IPS DF 4.7 (cell line): ENCODE measurements around the gene EMX2.
"Not testable (repeated sequence)": the region's sequence is repeated elsewhere in the genome, so short reads cannot be mapped to it uniquely, and the experiment has no call there.

Experiments used
- DNase-seq: peaks from one replicate; pipeline ENCODE4 v3.0.0-alpha.2; 2013; ENCODE audit warnings: low spot score; ENCODE audit errors: extremely low read depth

Gene EMX2

DNA sequence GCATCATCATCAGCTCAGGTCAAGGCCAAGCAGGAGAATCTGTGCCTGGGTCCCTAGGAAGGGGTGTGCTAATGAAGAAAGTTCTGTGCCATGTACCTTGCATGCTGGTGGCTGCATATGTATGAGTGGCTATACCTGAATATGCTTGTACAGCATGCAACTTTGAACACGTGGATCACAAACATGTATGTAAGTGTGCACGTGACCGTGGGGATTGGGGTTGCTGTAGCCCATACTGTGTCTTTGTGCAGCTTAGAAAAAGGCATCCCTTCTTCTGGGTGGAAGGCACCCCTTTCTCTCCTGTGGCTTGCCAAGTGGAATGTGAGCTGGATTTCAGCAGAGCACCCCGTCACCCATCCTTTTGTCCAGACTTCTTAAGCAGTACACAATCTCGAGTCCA lies 13.8 kb downstream of the EMX2 start:
- no peak for DNase-seq

DNA sequence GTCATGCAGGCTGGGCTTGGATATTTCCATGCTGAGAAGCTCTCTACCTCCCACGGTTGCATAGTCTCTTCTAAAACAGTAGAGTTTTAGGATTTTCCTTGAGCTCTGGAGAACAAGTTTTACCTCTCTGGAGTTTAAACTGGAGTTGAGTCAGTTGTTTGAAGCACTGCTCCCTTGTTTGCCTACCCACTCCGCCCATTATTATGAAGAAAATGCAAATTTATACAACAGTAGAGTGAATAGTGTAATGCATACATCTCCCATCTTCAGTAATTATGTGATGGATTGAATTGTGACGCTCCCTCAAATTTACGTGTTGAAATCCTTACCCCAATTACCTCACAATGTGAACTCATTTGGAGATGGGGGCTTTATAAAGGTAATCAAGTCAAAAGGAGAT lies 17.2 kb downstream of the EMX2 start:
- no peak for DNase-seq

GRCh38 chr10:117560942-117561341 lies 18.4 kb downstream of the EMX2 start:
- DNase-seq: no peak

DNA sequence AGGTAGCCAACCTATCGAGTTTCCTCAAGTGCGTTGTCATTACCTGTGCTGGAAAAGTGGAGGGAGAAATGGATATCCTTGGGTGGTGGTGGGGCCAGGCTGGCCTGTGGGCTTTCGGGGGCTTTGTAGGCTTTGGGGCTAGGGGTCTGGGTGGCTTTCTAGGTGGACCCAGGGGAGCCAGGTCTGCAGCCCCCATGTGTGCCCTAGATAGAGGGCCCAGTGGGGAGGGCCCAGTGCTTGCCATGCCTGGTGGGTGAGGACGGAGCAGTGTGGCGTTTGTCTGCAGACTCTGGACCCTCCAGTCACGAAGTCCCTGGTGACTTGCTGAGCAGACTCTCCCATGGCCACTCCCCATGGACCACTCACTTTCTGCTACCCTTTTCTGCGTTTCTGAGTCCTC lies 19.7 kb downstream of the EMX2 start:
- DNase-seq: no peak

GRCh38 chr10:117562896-117563737 lies 20.6 kb downstream of the EMX2 start:
- DNase-seq: no peak

- DNase-seq: no peak
Measured at GRCh38 chr10:117563780-117564179, 21.2 kb downstream of the EMX2 start.

GRCh38 chr10:117565068-117565467 lies 22.5 kb downstream of the EMX2 start:
- no peak for DNase-seq

DNA sequence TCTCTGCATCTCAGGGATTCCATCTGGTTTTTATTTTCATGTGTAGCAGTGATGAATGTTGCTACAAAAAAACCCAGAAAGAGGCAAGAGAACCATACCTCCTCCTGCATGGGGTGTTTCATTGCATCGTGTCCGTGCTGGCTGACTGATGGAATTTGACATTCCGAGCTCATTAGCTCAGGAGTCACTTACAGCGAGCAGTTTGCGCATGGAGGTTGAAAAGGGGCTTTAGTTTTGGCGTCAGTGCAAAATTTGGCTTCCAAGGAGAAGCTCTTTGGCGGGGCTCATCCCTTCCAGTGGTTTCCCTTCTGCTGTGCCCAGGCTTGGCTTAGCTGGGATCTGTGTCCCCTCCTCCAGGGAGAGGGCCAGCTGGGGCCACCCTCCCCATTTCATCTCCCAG lies 25.8 kb downstream of the EMX2 start:
- DNase-seq: no peak

DNA sequence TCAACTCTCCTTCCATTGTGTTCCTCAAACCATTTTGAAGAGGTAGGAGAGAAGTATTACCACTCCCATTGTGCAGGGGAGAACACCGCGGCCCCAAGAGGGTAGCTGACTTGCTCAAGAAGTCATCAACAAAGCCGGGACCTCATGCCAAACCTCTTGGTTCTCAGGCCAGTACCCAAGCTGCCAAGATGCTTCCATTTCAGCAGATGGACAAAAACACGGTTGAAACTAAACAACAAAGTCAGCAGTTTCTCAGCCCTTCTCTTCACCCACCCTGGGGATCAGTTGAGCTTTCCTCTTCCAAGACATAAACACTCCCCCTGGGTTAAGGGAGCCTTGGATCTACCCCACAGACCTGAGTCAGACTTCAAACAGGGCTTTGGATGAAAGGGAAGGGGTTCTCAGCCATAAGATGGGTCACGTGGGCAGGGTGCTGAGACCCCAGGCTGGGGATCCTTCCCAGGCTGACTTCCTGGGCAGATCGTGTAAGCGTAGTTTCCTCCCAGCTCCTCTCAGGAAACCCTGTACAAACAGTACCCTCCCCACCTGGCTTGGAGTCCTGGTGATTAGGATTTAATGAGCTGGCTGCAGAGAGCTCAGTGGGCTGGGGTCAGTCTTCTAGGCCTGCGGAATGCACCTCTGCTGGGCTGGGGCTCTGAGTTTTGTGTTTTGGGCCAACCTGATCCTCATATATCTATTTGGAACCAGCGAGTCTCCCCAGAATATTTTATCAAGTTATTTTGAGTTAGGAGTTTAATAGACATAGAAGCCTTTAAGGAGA lies 27.3 kb downstream of the EMX2 start:
- DNase-seq: no peak

- no peak for DNase-seq
Measured at GRCh38 chr10:117570880-117571279, 28.3 kb downstream of the EMX2 start.

GRCh38 chr10:117574498-117575146 lies 32.1 kb downstream of the EMX2 start:
- no peak for DNase-seq

DNA sequence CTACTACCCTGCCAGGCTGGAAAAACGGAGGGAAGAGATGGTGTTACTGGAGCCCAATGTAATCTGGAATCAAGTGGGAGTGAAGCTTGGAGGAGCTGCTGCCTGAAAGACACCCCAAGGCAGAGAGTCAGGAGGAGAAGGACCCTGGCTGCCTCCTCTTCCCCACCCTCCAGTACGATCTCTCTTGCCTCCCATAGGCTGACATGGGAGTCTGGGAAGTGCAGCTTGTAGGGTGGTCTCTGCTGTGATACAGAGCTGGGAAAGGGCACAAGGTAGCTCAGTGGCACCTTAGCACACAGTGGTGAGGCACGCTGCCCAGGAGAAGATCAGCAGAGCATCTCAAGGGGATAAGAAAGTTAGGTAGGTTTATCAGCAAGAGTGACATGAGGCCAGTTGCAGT lies 35.9 kb downstream of the EMX2 start:
- DNase-seq: no peak

GRCh38 chr10:117578999-117579590 lies 36.5 kb downstream of the EMX2 start:
- DNase-seq: no peak

DNA sequence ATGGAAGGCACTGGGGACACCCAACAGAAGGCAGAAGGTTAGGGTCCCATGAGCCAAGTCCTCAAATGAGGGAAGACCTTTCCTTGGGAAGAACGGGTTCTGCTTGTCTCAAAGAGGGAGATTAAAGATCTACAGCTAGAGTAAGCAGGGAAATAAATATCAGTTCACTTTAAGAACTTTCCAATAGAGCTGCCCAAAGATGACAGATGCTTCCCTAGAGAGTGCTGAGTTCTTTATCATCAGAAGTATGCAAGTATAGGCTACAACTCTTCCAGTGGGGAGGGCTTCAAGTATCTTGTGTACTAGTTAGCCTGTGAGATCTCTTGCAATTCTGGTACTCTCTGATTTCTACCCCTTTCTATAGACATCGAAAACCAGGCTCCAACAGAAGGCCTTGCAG lies 39.4 kb downstream of the EMX2 start:
- DNase-seq: no peak

- not testable (repeated sequence) for DNase-seq
Measured at GRCh38 chr10:117584831-117585230, 42.3 kb downstream of the EMX2 start.

GRCh38 chr10:117587036-117587435 lies 44.5 kb downstream of the EMX2 start:
- DNase-seq: no peak

GRCh38 chr10:117590101-117590875 lies 47.7 kb downstream of the EMX2 start:
- DNase-seq: no peak

GRCh38 chr10:117591043-117591442 lies 48.5 kb downstream of the EMX2 start:
- no peak for DNase-seq

GRCh38 chr10:117594722-117595121 lies 52.2 kb downstream of the EMX2 start:
- DNase-seq: no peak

DNA sequence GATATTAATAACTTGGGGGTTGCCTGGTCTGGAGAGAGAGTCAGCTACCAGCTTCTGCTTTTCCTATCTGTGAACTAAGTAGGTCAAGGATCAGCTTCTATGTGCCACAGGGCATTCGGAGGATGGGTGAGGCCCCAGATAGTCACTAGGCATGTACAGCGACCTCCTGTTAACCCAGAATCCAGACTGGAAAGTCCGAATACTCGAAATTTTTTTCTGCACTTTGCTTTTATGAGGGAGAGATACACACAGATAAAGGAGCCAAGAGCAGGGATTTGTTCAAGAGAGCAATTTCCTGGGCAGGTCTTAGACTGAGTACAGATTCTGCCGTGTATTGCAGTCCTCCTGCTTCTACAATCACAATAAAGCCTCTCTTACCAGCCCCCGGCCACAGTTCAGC lies 54.2 kb downstream of the EMX2 start:
- no peak for DNase-seq

- no peak for DNase-seq
Measured at GRCh38 chr10:117597216-117597615, 54.7 kb downstream of the EMX2 start.
